NB4 (cell line): ENCODE data around the gene TMOD1.

Experiments
- MAX ChIP-seq: IDR thresholded peaks from 2 replicates; pipeline ENCODE4 v1.6.1; 2011; ENCODE audit warnings: low read depth, low read length
- MYC ChIP-seq: IDR thresholded peaks from 2 replicates; pipeline ENCODE4 v1.6.1; 2011; ENCODE audit warnings: low read depth, low read length
- POLR2A ChIP-seq: IDR thresholded peaks from 2 replicates; pipeline ENCODE4 v1.6.1; 2011; ENCODE audit warnings: mild to moderate bottlenecking; ENCODE audit not compliant: insufficient read length; ENCODE audit errors: extremely low read depth
- TF ChIP-seq, protein P1 (sequence below): IDR thresholded peaks from one replicate; pipeline ENCODE4 v1.5.1; 2012; ENCODE audit warnings: low read depth, low read length

DNA sequence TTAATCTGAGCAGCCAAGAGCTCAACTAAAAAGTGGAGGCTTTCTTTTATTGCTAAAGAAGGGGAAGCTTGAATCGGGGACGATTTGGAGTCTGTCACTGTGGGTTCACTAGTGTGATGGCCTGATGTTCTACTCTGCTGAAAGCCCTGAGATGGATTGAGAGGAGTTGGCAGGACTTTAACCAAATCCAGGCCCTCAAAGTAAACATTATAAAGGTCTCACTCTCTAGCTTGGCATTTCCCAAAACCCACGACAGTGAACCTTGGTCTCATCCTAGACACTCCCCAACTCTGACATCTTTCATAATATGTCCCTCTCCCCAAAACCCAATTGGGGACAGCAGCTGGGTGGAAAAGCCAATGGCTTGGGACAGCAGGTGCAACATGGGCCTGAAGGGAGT lies 32.7 kb downstream of the TMOD1 start:
- TF ChIP-seq, protein P1, sequence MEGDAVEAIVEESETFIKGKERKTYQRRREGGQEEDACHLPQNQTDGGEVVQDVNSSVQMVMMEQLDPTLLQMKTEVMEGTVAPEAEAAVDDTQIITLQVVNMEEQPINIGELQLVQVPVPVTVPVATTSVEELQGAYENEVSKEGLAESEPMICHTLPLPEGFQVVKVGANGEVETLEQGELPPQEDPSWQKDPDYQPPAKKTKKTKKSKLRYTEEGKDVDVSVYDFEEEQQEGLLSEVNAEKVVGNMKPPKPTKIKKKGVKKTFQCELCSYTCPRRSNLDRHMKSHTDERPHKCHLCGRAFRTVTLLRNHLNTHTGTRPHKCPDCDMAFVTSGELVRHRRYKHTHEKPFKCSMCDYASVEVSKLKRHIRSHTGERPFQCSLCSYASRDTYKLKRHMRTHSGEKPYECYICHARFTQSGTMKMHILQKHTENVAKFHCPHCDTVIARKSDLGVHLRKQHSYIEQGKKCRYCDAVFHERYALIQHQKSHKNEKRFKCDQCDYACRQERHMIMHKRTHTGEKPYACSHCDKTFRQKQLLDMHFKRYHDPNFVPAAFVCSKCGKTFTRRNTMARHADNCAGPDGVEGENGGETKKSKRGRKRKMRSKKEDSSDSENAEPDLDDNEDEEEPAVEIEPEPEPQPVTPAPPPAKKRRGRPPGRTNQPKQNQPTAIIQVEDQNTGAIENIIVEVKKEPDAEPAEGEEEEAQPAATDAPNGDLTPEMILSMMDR = no peak
- TF ChIP-seq POLR2A (no peak), MAX (no peak), MYC (no peak)
